GM18498 (cell line): ENCODE measurements around the gene TMED4.
"Not testable (repeated sequence)": the region's sequence is repeated elsewhere in the genome, so short reads cannot be mapped to it uniquely, and the experiment has no call there.

Experiments used
- ATAC-seq: cut with Tn5 transposase; IDR thresholded peaks from one replicate; pipeline ENCODE4 v1.9.1; 2021; ENCODE audit warnings: mild to moderate bottlenecking, moderate library complexity; ENCODE audit not compliant: unreplicated experiment

TMED4 gene

GRCh38 chr7:44569959-44570358 lies 12.1 kb downstream of the TMED4 start:
- no peak for ATAC-seq

GRCh38 chr7:44568771-44569560 lies 13.1 kb downstream of the TMED4 start:
- no peak for ATAC-seq

GRCh38 chr7:44567884-44568283 lies 14.1 kb downstream of the TMED4 start:
- ATAC-seq, result no peak

- no peak for ATAC-seq
Observed at GRCh38 chr7:44566680-44567079, 15.4 kb downstream of the TMED4 start.

GRCh38 chr7:44565795-44566559 lies 16.1 kb downstream of the TMED4 start:
- peak; percentile 23 for ATAC-seq

GRCh38 chr7:44565097-44565794 lies 16.8 kb downstream of the TMED4 start:
- ATAC-seq, result peak; percentile 80

GRCh38 chr7:44564606-44565005 lies 17.4 kb downstream of the TMED4 start:
- no peak for ATAC-seq

- no peak for ATAC-seq
Observed at GRCh38 chr7:44563171-44563679, 18.8 kb downstream of the TMED4 start.

GRCh38 chr7:44562622-44562962 lies 19.4 kb downstream of the TMED4 start:
- ATAC-seq, result not testable (repeated sequence)

- ATAC-seq, result no peak
Observed at GRCh38 chr7:44561962-44562621, 19.9 kb downstream of the TMED4 start.

- ATAC-seq, result no peak
Observed at GRCh38 chr7:44561481-44561880, 20.6 kb downstream of the TMED4 start.

GRCh38 chr7:44559485-44559884 lies 22.5 kb downstream of the TMED4 start:
- no peak for ATAC-seq

GRCh38 chr7:44557485-44557884 lies 24.5 kb downstream of the TMED4 start:
- no peak for ATAC-seq

- ATAC-seq, result no peak
Observed at GRCh38 chr7:44555350-44555749, 26.7 kb downstream of the TMED4 start.

- ATAC-seq, result not testable (repeated sequence)
Observed at GRCh38 chr7:44552473-44553005, 29.5 kb downstream of the TMED4 start.

GRCh38 chr7:44549457-44549856 lies 32.6 kb downstream of the TMED4 start:
- ATAC-seq, result no peak

GRCh38 chr7:44548893-44549292 lies 33.1 kb downstream of the TMED4 start:
- no peak for ATAC-seq

GRCh38 chr7:44547536-44548231 lies 34.3 kb downstream of the TMED4 start:
- no peak for ATAC-seq

GRCh38 chr7:44541876-44542610 lies 40.0 kb downstream of the TMED4 start:
- no peak for ATAC-seq
